Astrocyte of the cerebellum (primary cell): ENCODE measurements around the gene MRPL54.

Experiments
- DNase-seq: peaks from one replicate; pipeline ENCODE4 v3.0.0-alpha.2; 2011; ENCODE audit warnings: low read depth
- H3K4me3 ChIP-seq: 2 replicates; pipeline ENCODE4 v1.5.1; 2011; ENCODE audit warnings: mild to moderate bottlenecking, low read depth, low read length, moderate library complexity
- CTCF ChIP-seq: IDR thresholded peaks from 2 replicates; pipeline ENCODE4 v1.5.1; 2012; ENCODE audit warnings: low read length, low read depth, moderate library complexity, mild to moderate bottlenecking; ENCODE audit errors: missing control alignments
- in situ Hi-C: cut with HindIII; loops from 2 replicates; pipeline ENCODE4 v1.10.0; 2017; ENCODE audit warnings: low sequenced_read_pairs

MRPL54 gene

GRCh38 chr19:3774621-3775373 lies 12.3 kb downstream of the MRPL54 start:
- DNase-seq: no peak
- in situ Hi-C loops: no loop called here

GRCh38 chr19:3775374-3775711 lies 12.9 kb downstream of the MRPL54 start:
- no peak overlapping the region for H3K4me3 ChIP-seq
- DNase-seq: no peak
- in situ Hi-C loops: no loop called here
- no peak for TF ChIP-seq CTCF

More at GRCh38 chr19:3774621-3775373, 12.3 kb downstream of the MRPL54 start:
- TF ChIP-seq CTCF: no peak
- H3K4me3 ChIP-seq: no peak overlapping the region

GRCh38 chr19:3775831-3776230 lies 13.3 kb downstream of the MRPL54 start:
- TF ChIP-seq CTCF: no peak
- in situ Hi-C loops: no loop called here
- no peak for DNase-seq
- H3K4me3 ChIP-seq: no peak overlapping the region

- in situ Hi-C loops: no loop called here
- H3K4me3 ChIP-seq: no peak overlapping the region
- no peak for TF ChIP-seq CTCF
- no peak for DNase-seq
Measured at GRCh38 chr19:3776479-3777040, 14.1 kb downstream of the MRPL54 start.

- no peak for TF ChIP-seq CTCF
- in situ Hi-C loops: no loop called here
- H3K4me3 ChIP-seq: no peak overlapping the region
- no peak for DNase-seq
Measured at GRCh38 chr19:3778104-3778867, 15.8 kb downstream of the MRPL54 start.

GRCh38 chr19:3778899-3779723 lies 16.6 kb downstream of the MRPL54 start:
- DNase-seq: no peak
- no peak for TF ChIP-seq CTCF
- H3K4me3 ChIP-seq: no peak overlapping the region
- in situ Hi-C loops: no loop called here
